ENCODE results near the gene TLK1.

Gene TLK1

GRCh38 chr2:171025214-171025613 is 135.5 kb downstream of the TLK1 start:
- TF ChIP-seq CTCF (conservative IDR thresholded peaks at IDR 0.05) = no peak
- H3K27ac ChIP-seq = no peak overlapping the region; the same call in 1 of the 2 replicates

- TF ChIP-seq CTCF (conservative IDR thresholded peaks at IDR 0.05) = no peak
- no peak overlapping the region; the same call in 1 of the 2 replicates for H3K27ac ChIP-seq
Observed at GRCh38 chr2:171018522-171018921, 142.2 kb downstream of the TLK1 start.

GRCh38 chr2:171016125-171016524 is 144.6 kb downstream of the TLK1 start:
- TF ChIP-seq CTCF (conservative IDR thresholded peaks at IDR 0.05) = no peak
- H3K27ac ChIP-seq = no peak overlapping the region

GRCh38 chr2:171013851-171014250 is 146.8 kb downstream of the TLK1 start:
- TF ChIP-seq CTCF (conservative IDR thresholded peaks at IDR 0.05) = no peak
- no peak overlapping the region for H3K27ac ChIP-seq

GRCh38 chr2:171009386-171009785 is 151.3 kb downstream of the TLK1 start:
- no peak for TF ChIP-seq CTCF (conservative IDR thresholded peaks at IDR 0.05)
- H3K27ac ChIP-seq = no peak overlapping the region

- no peak for TF ChIP-seq CTCF (conservative IDR thresholded peaks at IDR 0.05)
- H3K27ac ChIP-seq = no peak overlapping the region
Observed at GRCh38 chr2:171008550-171009205, 152.0 kb downstream of the TLK1 start.

- no peak for TF ChIP-seq CTCF (conservative IDR thresholded peaks at IDR 0.05)
- H3K27ac ChIP-seq = no peak overlapping the region
Observed at GRCh38 chr2:171004833-171005232, 155.9 kb downstream of the TLK1 start.
